ENCODE data around the gene ADAM15.

ADAM15 gene

GRCh38 chr1:155050560-155051341 lies at the start of gene ADAM15:
Gene ADAM15 (plus strand): TSS chr1:155051316. CDS start chr1:155051387, 71 bp downstream.
- H3K4me3 ChIP-seq (ENCODE audit: low read depth, low read length) = peak within 1 kb of the TSS; percentile 82
- no peaks in the 10 kb centered on the region for H3K36me3 ChIP-seq (ENCODE audit: control insufficient read depth, insufficient read depth, low read length)
- H3K9ac ChIP-seq = peak within 1 kb of the TSS; percentile 21
- peak within 1 kb of the TSS; percentile 68 for H2AFZ ChIP-seq
- H3K27me3 ChIP-seq (ENCODE audit: control insufficient read depth, insufficient read depth, low read length) = no peaks in the 10 kb centered on the region
- peak; percentile 60 for TF ChIP-seq CTCF (IDR thresholded peaks at IDR 0.05)
- peak within 1 kb of the TSS; percentile 98 for H3K4me2 ChIP-seq (ENCODE audit: low read length)
- no peaks in the 10 kb centered on the region for H3K79me2 ChIP-seq
- no peaks in the 10 kb centered on the region for H3K4me1 ChIP-seq
- H3K9me3 ChIP-seq (ENCODE audit: control insufficient read depth, low read length) = no peaks in the 10 kb centered on the region
- H3K27ac ChIP-seq = peak within 1 kb of the TSS; percentile 66

GRCh38 chr1:155001425-155001674 lies 49.8 kb upstream of the ADAM15 start:
- Histone ChIP-seq H3K4me2 (ENCODE audit: low read length) (peak overlapping the region; percentile 67), H3K9me3 (ENCODE audit: control insufficient read depth, low read length) (no peaks in the 10 kb centered on the region), H3K27me3 (ENCODE audit: control insufficient read depth, insufficient read depth, low read length) (no peaks in the 10 kb centered on the region), H2AFZ (peak overlapping the region; percentile 73), H3K27ac (peak overlapping the region; percentile 94), H3K4me3 (ENCODE audit: low read depth, low read length) (peak overlapping the region; percentile 95), H3K9ac (peak overlapping the region; percentile 28), H3K79me2 (peaks cover 2% of the 10 kb centered on the region), H3K4me1 (peaks cover 5% of the 10 kb centered on the region), H3K36me3 (ENCODE audit: control insufficient read depth, insufficient read depth, low read length) (no peaks in the 10 kb centered on the region)
- no peak for TF ChIP-seq CTCF (IDR thresholded peaks at IDR 0.05)

DNA sequence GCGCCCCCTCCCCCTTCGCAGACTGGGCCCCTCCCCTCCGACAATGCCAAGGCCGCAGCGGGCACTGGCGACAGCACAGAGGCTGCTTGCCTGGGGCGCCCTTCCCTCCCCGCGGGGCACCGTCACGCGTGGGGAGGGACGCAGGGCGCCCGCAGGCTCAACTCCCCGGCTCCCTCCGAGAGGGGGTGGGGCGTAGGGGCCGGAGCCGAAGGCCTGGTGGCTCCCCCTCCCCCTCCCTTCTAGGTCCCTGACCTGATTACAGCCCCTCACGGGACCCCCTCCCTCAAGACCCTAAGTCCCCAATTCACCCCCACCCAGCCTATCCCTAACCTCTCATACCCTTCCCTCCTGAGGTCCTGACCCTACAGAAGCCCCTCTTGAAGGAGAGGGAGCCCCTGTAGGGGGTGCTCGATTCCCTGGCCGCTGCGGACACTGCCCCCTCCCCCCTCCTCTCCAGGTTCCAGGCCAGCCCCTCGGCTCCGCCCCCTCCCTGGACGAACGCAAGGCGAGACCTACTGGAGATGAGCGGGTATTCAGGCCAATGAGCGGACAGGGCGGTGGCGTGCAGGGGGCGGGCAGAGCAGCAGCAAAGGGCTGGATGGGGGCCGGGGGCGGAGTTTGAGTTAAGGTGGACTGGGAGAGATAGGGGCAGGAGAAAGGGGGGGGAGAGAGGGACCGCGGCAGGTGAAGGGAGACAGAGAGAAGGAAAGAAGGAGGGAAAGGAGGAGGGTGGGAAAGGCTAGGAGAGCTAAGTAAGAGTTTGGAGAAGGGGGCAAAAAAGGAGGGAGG lies 49.2 kb upstream of the ADAM15 start:
- Histone ChIP-seq H3K27ac (peak overlapping the region; percentile 94), H3K4me2 (ENCODE audit: low read length) (peak overlapping the region; percentile 67), H3K9me3 (ENCODE audit: control insufficient read depth, low read length) (no peaks in the 10 kb centered on the region), H2AFZ (peak overlapping the region; percentile 73), H3K4me1 (peaks cover 5% of the 10 kb centered on the region), H3K79me2 (peaks cover 2% of the 10 kb centered on the region), H3K27me3 (ENCODE audit: control insufficient read depth, insufficient read depth, low read length) (no peaks in the 10 kb centered on the region), H3K9ac (peak overlapping the region; percentile 28), H3K4me3 (ENCODE audit: low read depth, low read length) (peak overlapping the region; percentile 95), H3K36me3 (ENCODE audit: control insufficient read depth, insufficient read depth, low read length) (no peaks in the 10 kb centered on the region)
- peak; percentile 47 for TF ChIP-seq CTCF (IDR thresholded peaks at IDR 0.05)

DNA sequence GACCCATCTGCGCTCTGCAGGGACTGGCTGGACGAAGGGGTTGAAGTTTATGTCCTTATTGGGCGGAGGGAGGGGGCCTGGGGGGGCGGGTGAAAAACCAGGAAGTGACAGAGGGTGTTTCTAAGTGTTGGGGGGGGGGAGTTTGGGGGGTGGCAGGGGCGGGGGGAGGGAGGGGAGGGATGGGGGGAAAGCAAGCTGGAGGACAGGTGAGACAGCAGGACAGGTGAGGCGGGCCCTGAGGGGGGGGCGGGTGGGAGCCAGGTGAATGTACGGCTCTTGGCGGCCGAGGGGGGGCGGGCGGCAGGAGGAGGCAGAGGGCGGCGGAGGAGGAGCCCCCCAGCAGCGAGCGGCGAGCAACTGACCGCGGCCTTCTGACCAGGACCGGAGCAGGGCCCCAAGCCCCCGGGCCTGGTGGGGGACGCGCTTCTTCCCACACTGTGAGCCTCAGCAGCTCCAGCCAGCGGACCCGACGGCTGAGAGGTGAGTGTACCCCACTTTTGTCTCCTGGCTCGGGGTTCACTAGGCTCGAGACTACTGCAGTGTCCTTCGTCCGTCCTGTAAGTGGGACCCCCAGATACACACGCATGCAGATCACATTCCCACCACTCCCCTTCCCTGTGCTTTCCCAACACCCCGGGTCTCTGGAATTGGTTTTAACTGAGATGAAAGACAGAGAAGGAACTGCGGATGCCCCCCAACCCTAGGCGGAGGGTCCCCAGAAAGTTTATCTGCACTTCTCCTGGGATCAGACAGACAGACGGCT lies 48.5 kb upstream of the ADAM15 start, which contains the start of gene ZBTB7B:
ZBTB7B (plus strand) TSS at position 339 of the 763 bp plus-strand sequence. CDS start 11,859 bp downstream, outside the sequence.
- TF ChIP-seq CTCF (IDR thresholded peaks at IDR 0.05) = no peak

More for the DNA sequence above, 48.5 kb upstream of the ADAM15 start, which contains the start of gene ZBTB7B:
- H3K36me3 ChIP-seq (ENCODE audit: control insufficient read depth, insufficient read depth, low read length) = no peaks in the 10 kb centered on the region
- H3K9ac ChIP-seq = peak within 1 kb of the TSS; percentile 67
- peak within 1 kb of the TSS; percentile 94 for H3K27ac ChIP-seq
- H3K79me2 ChIP-seq = peaks cover 7% of the 10 kb centered on the region
- peak within 1 kb of the TSS; percentile 73 for H2AFZ ChIP-seq
- peak within 1 kb of the TSS; percentile 99 for H3K4me2 ChIP-seq (ENCODE audit: low read length)
- H3K4me1 ChIP-seq = peaks cover 5% of the 10 kb centered on the region
- H3K9me3 ChIP-seq (ENCODE audit: control insufficient read depth, low read length) = no peaks in the 10 kb centered on the region
- peak within 1 kb of the TSS; percentile 99 for H3K4me3 ChIP-seq (ENCODE audit: low read depth, low read length)
- no peaks in the 10 kb centered on the region for H3K27me3 ChIP-seq (ENCODE audit: control insufficient read depth, insufficient read depth, low read length)
